Measurements from ENCODE around the gene BAD.

GRCh38 chr11:64235437-64236161 is 48.9 kb downstream of the BAD start:
- no peak for TF ChIP-seq POLR2A (IDR thresholded peaks at IDR 0.05)
- no peak for TF ChIP-seq CTCF (IDR thresholded peaks at IDR 0.05)
